ENCODE results near the gene ZBTB17. TPM values are rescaled to one million over a fixed set of nuclear protein-coding genes. Genes with fewer than 3 reads are reported as not detected.

The ZBTB17 gene
- total and polyA plus RNA-seq, 9 of the 15 experiments (the other 6 are each of a cell fraction or from before 2014, with no cell fraction given) = 1.1 to 53.4 (median 29.6) TPM

GRCh38 chr1:15934211-15935055, 41.5 kb downstream of the ZBTB17 start:
- ChIA-PET CTCF (ENCODE audit: low intra/inter-chr PET ratio) (no interaction called here), POLR2A (interaction anchor here (0.6 to 1.6 kb wide), 3 partner anchors 9 to 21 kb away, joined by 3 to 6 read pairs (median 5); no protein-coding TSS in a partner anchor)
- H2AFZ ChIP-seq (ENCODE audit: low read depth, low read length) = no peak overlapping the region
- in situ Hi-C loops (cut with MboI) = no loop called here
- H3K27ac ChIP-seq (ENCODE audit: extremely low read depth, low read depth, low read length) = no peak overlapping the region
- no peak overlapping the region; a peak in 1 of 4 replicates for H3K9ac ChIP-seq (ENCODE audit: insufficient read depth in 1 of 2, low read depth in 2 of 2, low read length in 2 of 2)
- BruUV-seq (replicated peaks) = no TSS peak
- intact Hi-C loops (cut with micrococcal nuclease) = no loop called here
- H3K36me3 ChIP-seq (ENCODE audit: control insufficient read depth, insufficient read depth, low read length) = peaks cover 100% of the 10 kb centered on the region
- H3K4me3 ChIP-seq = no peak overlapping the region
- no peaks in the 10 kb centered on the region for H3K9me3 ChIP-seq (replicated peaks; ENCODE audit: control insufficient read depth, insufficient read depth, low read depth, low read length)
- FAIRE-seq = no peak
- H3K4me1 ChIP-seq (replicated peaks in 1 of 2; ENCODE audit: control insufficient read depth in 2 of 2, insufficient read depth in 2 of 2, low read length in 2 of 2) = 0 out of 5 replicates have a peak, but pooled peaks cover 0 to 8% of the 10 kb centered on the region in 2 experiments
- WGBS (ENCODE audit: insufficient coverage, low coverage, missing lambda C conversion rate) = 93% methylated on average over 42 of the region's 42 CpGs
- peaks cover 3% of the 10 kb centered on the region; the same call in 1 of the 3 replicates for H3K79me2 ChIP-seq (ENCODE audit: control insufficient read depth, insufficient read depth, low read length)
- H3K9me1 ChIP-seq (ENCODE audit: control insufficient read depth, insufficient read depth, low read length) = no peaks in the 10 kb centered on the region
- DNase-seq (ENCODE audit: extremely low read depth in 1 of 4, low spot score in 3 of 4) = peak in 1 of 4 experiments; percentile 5
- H3K4me2 ChIP-seq (ENCODE audit: insufficient read depth, low read length) = no peak overlapping the region
- no peak for ATAC-seq
- no peaks in the 10 kb centered on the region for H3K27me3 ChIP-seq (ENCODE audit: control insufficient read depth in 2 of 2, insufficient read depth in 2 of 2, low read length in 2 of 2)
- no peaks in the 10 kb centered on the region for H4K20me1 ChIP-seq (replicated peaks; ENCODE audit: control insufficient read depth, insufficient read depth, low read length)
- no peak for TF ChIP-seq MTA3 (IDR thresholded peaks at IDR 0.05; ENCODE audit: borderline replicate concordance)
- no peak for TF ChIP-seq NR4A1 (CRISPR knock-in tag; IDR thresholded peaks at IDR 0.05)
- no peak for TF ChIP-seq NR4A1 (tag; IDR thresholded peaks at IDR 0.05)
- no peak for TF ChIP-seq TOE1 (IDR thresholded peaks at IDR 0.05; ENCODE audit: borderline replicate concordance)
- no peak for TF ChIP-seq TOE1 (CRISPR knock-in tag; IDR thresholded peaks at IDR 0.05; ENCODE audit: borderline replicate concordance, low read depth)
- TF ChIP-seq POLR2G (IDR thresholded peaks at IDR 0.05; ENCODE audit: low read depth, low read length) = peak; percentile 72
- no peak for TF ChIP-seq ZNF280A (IDR thresholded peaks at IDR 0.05; ENCODE audit: low read depth, partially characterized antibody)
- TF ChIP-seq PHB (CRISPR knock-in tag; IDR thresholded peaks at IDR 0.05) = no peak
- TF ChIP-seq JUNB (CRISPR knock-in tag; conservative IDR thresholded peaks at IDR 0.05) = no peak
- no peak for TF ChIP-seq MYC (IDR thresholded peaks at IDR 0.05; ENCODE audit: low read depth, low read length)
- TF ChIP-seq MYC (CRISPR knock-in tag; IDR thresholded peaks at IDR 0.05; ENCODE audit: borderline replicate concordance, low read depth) = no peak
- TF ChIP-seq DLX4 (CRISPR knock-in tag; IDR thresholded peaks at IDR 0.05) = no peak
- no peak for TF ChIP-seq RNF2 (IDR thresholded peaks at IDR 0.05)
- peak in 1 of 2 experiments; percentile 82; a peak in 2 of 4 replicates for TF ChIP-seq MLLT1 (IDR thresholded peaks at IDR 0.05)
- no peak for TF ChIP-seq TGIF2 (CRISPR knock-in tag; IDR thresholded peaks at IDR 0.05)
- TF ChIP-seq IFI16 (CRISPR knock-in tag; IDR thresholded peaks at IDR 0.05) = no peak

Data from K562 (cell line).